SK-N-MC (cell line): ENCODE results near the gene HDGF.

Experiments
- EZH2 ChIP-seq: fragments of 200-600 bp; sonication (generic); IDR thresholded peaks from one replicate; pipeline ENCODE4 v1.6.1; 2017; ENCODE audit warnings: antibody characterized with exemption
- FOXP2 ChIP-seq: optimal IDR thresholded peaks from 2 replicates; pipeline ENCODE3; 2011; ENCODE audit warnings: mild to moderate bottlenecking, moderate library complexity; ENCODE audit not compliant: insufficient read depth; ENCODE audit errors: extremely low read length, control extremely low read depth

DNA sequence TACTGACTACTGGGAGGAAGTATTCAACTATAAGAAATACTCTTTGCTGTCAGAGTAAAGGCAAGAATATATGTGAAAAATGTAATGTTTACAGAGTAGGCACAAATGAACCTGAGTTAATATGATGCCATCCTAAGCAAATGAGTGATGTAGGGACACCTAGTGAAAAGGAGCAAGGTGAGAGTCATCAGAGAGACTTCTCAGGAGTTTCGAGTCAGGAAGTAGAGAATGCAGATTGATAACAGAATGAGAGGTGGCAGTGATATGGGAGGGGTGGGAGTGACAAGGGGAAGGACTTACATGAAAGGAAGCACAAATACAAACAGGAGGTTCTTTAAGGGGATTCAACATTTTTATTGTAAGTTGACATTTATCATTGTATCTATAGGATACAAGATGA is 26.1 kb upstream of the HDGF start:
- no peak for TF ChIP-seq EZH2
- TF ChIP-seq FOXP2, result no peak
